Liver (tissue), 9 donors: ENCODE measurements around the gene CADM2. TPM values are rescaled to one million over a fixed set of nuclear protein-coding genes. Genes with fewer than 3 reads are reported as not detected.

Experiments
- DNase-seq: peaks from one replicate; pipeline ENCODE4 v3.0.0-alpha.2; 2017; ENCODE audit warnings: low spot score
- H3K27ac ChIP-seq, 2 donors: one replicate each; pipeline ENCODE4 v1.7.0; 2013; ENCODE audit warnings: inconsistent platforms in 2 of 2, low read length in 2 of 2, control low read depth in 1 of 2, low read depth in 1 of 2, mild to moderate bottlenecking in 1 of 2
- H3K27me3 ChIP-seq, 4 donors: one replicate each; pipeline versions ENCODE4 v1.6.1 to v1.7.0; 2013; ENCODE audit warnings: low read length in 3 of 4, inconsistent platforms in 1 of 4, mild to moderate bottlenecking in 1 of 4, moderate library complexity in 1 of 4; ENCODE audit not compliant: control insufficient read depth in 4 of 4, insufficient read depth in 4 of 4
- H3K36me3 ChIP-seq, 4 donors: one replicate each; pipeline versions ENCODE4 v1.6.1 to v1.7.0; 2013; ENCODE audit warnings: low read length in 3 of 4, mild to moderate bottlenecking in 3 of 4, low read depth in 1 of 4, moderate library complexity in 1 of 4; ENCODE audit not compliant: control insufficient read depth in 4 of 4, insufficient read depth in 3 of 4
- H3K4me1 ChIP-seq, 4 donors: one replicate each; pipeline versions ENCODE4 v1.6.1 to v1.7.0; 2013; ENCODE audit warnings: low read length in 3 of 4, mild to moderate bottlenecking in 3 of 4, moderate library complexity in 1 of 4; ENCODE audit not compliant: control insufficient read depth in 4 of 4, insufficient read depth in 4 of 4
- H3K4me3 ChIP-seq, 3 donors: one replicate each; pipeline versions ENCODE4 v1.6.1 to v1.7.0; 2013; ENCODE audit warnings: low read length in 3 of 3, control low read depth in 1 of 3, low read depth in 1 of 3, mild to moderate bottlenecking in 1 of 3
- H3K9ac ChIP-seq, 2 donors: one replicate each; pipeline ENCODE4 v1.7.0; 2013; ENCODE audit warnings: low read length in 2 of 2, mild to moderate bottlenecking in 2 of 2, moderate library complexity in 2 of 2, control low read depth in 1 of 2, low read depth in 1 of 2
- H3K9me3 ChIP-seq, 4 donors: one replicate each; pipeline versions ENCODE4 v1.6.1 to v1.7.0; 2013; ENCODE audit warnings: low read length in 3 of 4; ENCODE audit not compliant: control insufficient read depth in 4 of 4
- ATF3 ChIP-seq: IDR thresholded peaks from 2 replicates; pipeline ENCODE4 v1.6.1; 2016; ENCODE audit warnings: antibody characterized with exemption
- EGR1 ChIP-seq, 2 donors: IDR thresholded peaks; 2 replicates each; pipeline ENCODE4 v1.6.1; 2016 to 2018; ENCODE audit warnings: antibody characterized with exemption in 2 of 2, low read depth in 2 of 2
- FOXA1 ChIP-seq: IDR thresholded peaks from 2 replicates; pipeline ENCODE4 v1.6.1; 2016; ENCODE audit warnings: antibody characterized with exemption
- FOXA2 ChIP-seq: IDR thresholded peaks from 2 replicates; pipeline ENCODE4 v1.6.1; 2016; ENCODE audit warnings: antibody characterized with exemption
- GABPA ChIP-seq, 2 donors: IDR thresholded peaks in 1 of 2; conservative IDR thresholded peaks in 1 of 2; 2 replicates each; pipeline ENCODE4 v1.6.1; 2016; ENCODE audit warnings: antibody characterized with exemption in 2 of 2, mild to moderate bottlenecking in 1 of 2, moderate library complexity in 1 of 2
- HNF4A ChIP-seq, 2 donors: conservative IDR thresholded peaks; 2 replicates each; pipeline ENCODE4 v1.6.1; 2016; ENCODE audit warnings: antibody characterized with exemption in 2 of 2, mild to moderate bottlenecking in 2 of 2
- HNF4G ChIP-seq: IDR thresholded peaks from 2 replicates; pipeline ENCODE4 v1.6.1; 2016; ENCODE audit warnings: antibody characterized with exemption
- JUND ChIP-seq, 2 donors: IDR thresholded peaks; 2 replicates each; pipeline ENCODE4 v1.6.1; 2016; ENCODE audit warnings: antibody characterized with exemption in 2 of 2
- MAX ChIP-seq: IDR thresholded peaks from 2 replicates; pipeline ENCODE4 v1.6.1; 2016; ENCODE audit warnings: antibody characterized with exemption
- NR2F2 ChIP-seq: IDR thresholded peaks from 2 replicates; pipeline ENCODE4 v1.6.1; 2016; ENCODE audit warnings: antibody characterized with exemption
- RAD21 ChIP-seq, 2 donors: IDR thresholded peaks; 2 replicates each; pipeline ENCODE4 v1.6.1; 2016; ENCODE audit warnings: antibody characterized with exemption in 2 of 2, mild to moderate bottlenecking in 2 of 2
- REST ChIP-seq: IDR thresholded peaks from 2 replicates; pipeline ENCODE4 v1.6.1; 2016; ENCODE audit warnings: antibody characterized with exemption, mild to moderate bottlenecking
- SP1 ChIP-seq: IDR thresholded peaks from 2 replicates; pipeline ENCODE4 v1.6.1; 2018; ENCODE audit warnings: antibody characterized with exemption, mild to moderate bottlenecking
- TAF1 ChIP-seq: conservative IDR thresholded peaks from 2 replicates; pipeline ENCODE4 v1.6.1; 2016; ENCODE audit warnings: antibody characterized with exemption, mild to moderate bottlenecking
- YY1 ChIP-seq: IDR thresholded peaks from 2 replicates; pipeline ENCODE4 v1.6.1; 2016; ENCODE audit warnings: antibody characterized with exemption, mild to moderate bottlenecking
- WGBS: extraction: QIAGEN DNeasy Blood & Tissue Kit; methylation state at CpG from one replicate; pipeline ENCODE4 v1.1.7; 2013; 5-methylcytosine and 5-hydroxymethylcytosine counted together
- polyA plus RNA-seq, 2 donors: library from polyadenylated mRNA; stranded (reverse) in 1 of 2; unstranded in 1 of 2; fragments of 200-250 nt in 1 of 2; fragments of >200 nt in 1 of 2; fragmentation: Nextera tagmentation in 1 of 2; extraction: Ambion mirVana in 1 of 2; gene quantifications; one replicate each; pipeline versions ENCODE4 v1.2.1 to v1.2.3, GENCODE V29; 2013 to 2015
- total RNA-seq, 2 donors: library from RNA; depleted of rRNA; stranded (reverse); fragments of >200 nt; gene quantifications; one replicate each; pipeline ENCODE4 v1.2.3, GENCODE V29; 2014
- TF ChIP-seq, protein P1 (sequence below): IDR thresholded peaks from 2 replicates; pipeline ENCODE4 v1.6.1; 2016; ENCODE audit warnings: antibody characterized with exemption
- TF ChIP-seq, protein P2 (sequence below): fragments of 150-350 bp; IDR thresholded peaks from 2 replicates; pipeline ENCODE4 v1.5.1; 2017; ENCODE audit warnings: improper control_type of control experiment, low read depth, low read length; ENCODE audit not compliant: missing input control
- donor health status: healthy.
- donor health status: healthy.
- donor health status: healthy.
- donor health status: healthy.
- donor health status: healthy.

CADM2 gene
- total and polyA plus RNA-seq, 4 donors, result 0.35 to 0.92 (median 0.51) TPM

- Histone ChIP-seq H3K36me3 (no peaks in the 10 kb centered on the region), H3K9ac (no peak overlapping the region), H3K4me3 (no peak overlapping the region), H3K4me1 (no peaks in the 10 kb centered on the region), H3K27ac (no peak overlapping the region), H3K27me3 (no peaks in the 10 kb centered on the region), H3K9me3 (no peaks in the 10 kb centered on the region)
- WGBS, result 35% methylated on average over 1 of the region's 1 CpG
- no peak for TF ChIP-seq NR2F2
- TF ChIP-seq FOXA1, result no peak
- DNase-seq, result no peak
These were observed 93.0 kb downstream of the CADM2 start for GRCh38 chr3:85051786-85052185.

- DNase-seq, result no peak
- Histone ChIP-seq H3K4me3 (no peak overlapping the region), H3K9me3 (no peaks in the 10 kb centered on the region), H3K9ac (no peak overlapping the region), H3K4me1 (no peaks in the 10 kb centered on the region), H3K27ac (no peak overlapping the region), H3K27me3 (no peaks in the 10 kb centered on the region), H3K36me3 (no peaks in the 10 kb centered on the region)
- WGBS, result 93% methylated on average over 1 of the region's 1 CpG
- no peak for TF ChIP-seq NR2F2
- TF ChIP-seq ATF3, result no peak
- no peak for TF ChIP-seq GABPA (IDR thresholded peaks at IDR 0.05 in 1 of 2, conservative IDR thresholded peaks at IDR 0.05 in 1 of 2)
These were observed 94.8 kb downstream of the CADM2 start for GRCh38 chr3:85053626-85054025.

- no peak for TF ChIP-seq REST
- no peak for TF ChIP-seq FOXA1
- no peak for TF ChIP-seq MAX
- TF ChIP-seq YY1, result no peak
- no peak for TF ChIP-seq JUND (IDR thresholded peaks at IDR 0.05)
- TF ChIP-seq RAD21 (IDR thresholded peaks at IDR 0.05), result no peak
- no peak for TF ChIP-seq HNF4G
- no peak for TF ChIP-seq SP1
- no peak for TF ChIP-seq HNF4A (conservative IDR thresholded peaks at IDR 0.05)
- TF ChIP-seq TAF1, result no peak
- no peak for TF ChIP-seq NR2F2
- TF ChIP-seq, protein P1, sequence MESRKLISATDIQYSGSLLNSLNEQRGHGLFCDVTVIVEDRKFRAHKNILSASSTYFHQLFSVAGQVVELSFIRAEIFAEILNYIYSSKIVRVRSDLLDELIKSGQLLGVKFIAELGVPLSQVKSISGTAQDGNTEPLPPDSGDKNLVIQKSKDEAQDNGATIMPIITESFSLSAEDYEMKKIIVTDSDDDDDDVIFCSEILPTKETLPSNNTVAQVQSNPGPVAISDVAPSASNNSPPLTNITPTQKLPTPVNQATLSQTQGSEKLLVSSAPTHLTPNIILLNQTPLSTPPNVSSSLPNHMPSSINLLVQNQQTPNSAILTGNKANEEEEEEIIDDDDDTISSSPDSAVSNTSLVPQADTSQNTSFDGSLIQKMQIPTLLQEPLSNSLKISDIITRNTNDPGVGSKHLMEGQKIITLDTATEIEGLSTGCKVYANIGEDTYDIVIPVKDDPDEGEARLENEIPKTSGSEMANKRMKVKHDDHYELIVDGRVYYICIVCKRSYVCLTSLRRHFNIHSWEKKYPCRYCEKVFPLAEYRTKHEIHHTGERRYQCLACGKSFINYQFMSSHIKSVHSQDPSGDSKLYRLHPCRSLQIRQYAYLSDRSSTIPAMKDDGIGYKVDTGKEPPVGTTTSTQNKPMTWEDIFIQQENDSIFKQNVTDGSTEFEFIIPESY, result no peak
- no peak for TF ChIP-seq FOXA2
- TF ChIP-seq GABPA (IDR thresholded peaks at IDR 0.05 in 1 of 2, conservative IDR thresholded peaks at IDR 0.05 in 1 of 2), result no peak
- no peak for TF ChIP-seq EGR1 (IDR thresholded peaks at IDR 0.05; ENCODE audit: low read depth in 2 of 2)
- TF ChIP-seq, protein P2, sequence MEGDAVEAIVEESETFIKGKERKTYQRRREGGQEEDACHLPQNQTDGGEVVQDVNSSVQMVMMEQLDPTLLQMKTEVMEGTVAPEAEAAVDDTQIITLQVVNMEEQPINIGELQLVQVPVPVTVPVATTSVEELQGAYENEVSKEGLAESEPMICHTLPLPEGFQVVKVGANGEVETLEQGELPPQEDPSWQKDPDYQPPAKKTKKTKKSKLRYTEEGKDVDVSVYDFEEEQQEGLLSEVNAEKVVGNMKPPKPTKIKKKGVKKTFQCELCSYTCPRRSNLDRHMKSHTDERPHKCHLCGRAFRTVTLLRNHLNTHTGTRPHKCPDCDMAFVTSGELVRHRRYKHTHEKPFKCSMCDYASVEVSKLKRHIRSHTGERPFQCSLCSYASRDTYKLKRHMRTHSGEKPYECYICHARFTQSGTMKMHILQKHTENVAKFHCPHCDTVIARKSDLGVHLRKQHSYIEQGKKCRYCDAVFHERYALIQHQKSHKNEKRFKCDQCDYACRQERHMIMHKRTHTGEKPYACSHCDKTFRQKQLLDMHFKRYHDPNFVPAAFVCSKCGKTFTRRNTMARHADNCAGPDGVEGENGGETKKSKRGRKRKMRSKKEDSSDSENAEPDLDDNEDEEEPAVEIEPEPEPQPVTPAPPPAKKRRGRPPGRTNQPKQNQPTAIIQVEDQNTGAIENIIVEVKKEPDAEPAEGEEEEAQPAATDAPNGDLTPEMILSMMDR, result no peak
- no peak for DNase-seq
- 90% methylated on average over 3 of the region's 3 CpGs for WGBS
- Histone ChIP-seq H3K4me3 (no peak overlapping the region), H3K36me3 (no peaks in the 10 kb centered on the region), H3K27me3 (no peaks in the 10 kb centered on the region), H3K9me3 (no peaks in the 10 kb centered on the region), H3K4me1 (no peaks in the 10 kb centered on the region), H3K9ac (no peak overlapping the region), H3K27ac (no peak overlapping the region)
These were observed 95.8 kb downstream of the CADM2 start for GRCh38 chr3:85054579-85054978.
